Astrocyte (in vitro differentiated cells and primary cell): ENCODE data around the gene GATC. TPM values are rescaled to one million over a fixed set of nuclear protein-coding genes. Genes with fewer than 3 reads are reported as not detected.
"Not testable (repeated sequence)": the region's sequence is repeated elsewhere in the genome, so short reads cannot be mapped to it uniquely, and the experiment has no call there.

Experiments
- DNase-seq: peaks from one replicate; pipeline ENCODE4 v3.0.0-alpha.2; 2010; ENCODE audit warnings: low read depth
- FAIRE-seq: peaks from 2 replicates; lab custom pipeline; 2011; peaks lifted over from hg19 to GRCh38; lab: Jason Lieb, UNC
- H2AFZ ChIP-seq: 2 replicates; pipeline ENCODE4 v1.6.0; 2012; ENCODE audit warnings: low read depth, low read length, inconsistent platforms
- H3K27ac ChIP-seq: 2 replicates; pipeline ENCODE4 v1.5.1; 2011; ENCODE audit warnings: low read depth, low read length, inconsistent platforms
- H3K27me3 ChIP-seq: 2 replicates; pipeline ENCODE4 v1.6.0; 2011; ENCODE audit warnings: low read length, inconsistent platforms; ENCODE audit not compliant: insufficient read depth
- H3K36me3 ChIP-seq: 2 replicates; pipeline ENCODE4 v1.5.1; 2011; ENCODE audit warnings: low read length, inconsistent platforms; ENCODE audit not compliant: insufficient read depth
- H3K4me1 ChIP-seq: 2 replicates; pipeline ENCODE4 v1.5.1; 2011; ENCODE audit warnings: low read length, inconsistent platforms; ENCODE audit not compliant: insufficient read depth
- H3K4me2 ChIP-seq: 2 replicates; pipeline ENCODE4 v1.6.0; 2012; ENCODE audit warnings: low read length, inconsistent platforms
- H3K4me3 ChIP-seq: 2 replicates; pipeline ENCODE4 v1.5.1; 2011; ENCODE audit warnings: low read depth, mild to moderate bottlenecking, low read length, inconsistent platforms; ENCODE audit not compliant: insufficient read depth
- H3K79me2 ChIP-seq: 2 replicates; pipeline ENCODE4 v1.6.0; 2012; ENCODE audit warnings: mild to moderate bottlenecking, low read length, inconsistent platforms; ENCODE audit not compliant: insufficient read depth
- H3K9ac ChIP-seq: 2 replicates; pipeline ENCODE4 v1.6.0; 2012; ENCODE audit warnings: mild to moderate bottlenecking, low read length, inconsistent platforms
- H3K9me3 ChIP-seq: 2 replicates; pipeline ENCODE4 v1.5.1; 2012; ENCODE audit warnings: low read depth, mild to moderate bottlenecking, low read length, inconsistent platforms; ENCODE audit not compliant: insufficient read depth
- H4K20me1 ChIP-seq: 2 replicates; pipeline ENCODE4 v1.6.0; 2012; ENCODE audit warnings: low read length, inconsistent platforms; ENCODE audit not compliant: insufficient read depth
- H3K27ac Mint-ChIP-seq: one replicate; pipeline ENCODE4 v1.8.0; 2021; ENCODE audit warnings: mild to moderate bottlenecking, mixed read lengths; ENCODE audit not compliant: unreplicated experiment
- H3K27me3 Mint-ChIP-seq: one replicate; pipeline ENCODE4 v1.8.0; 2021; ENCODE audit warnings: low read depth, mixed read lengths; ENCODE audit not compliant: unreplicated experiment
- H3K36me3 Mint-ChIP-seq: one replicate; pipeline ENCODE4 v1.8.0; 2021; ENCODE audit warnings: low read depth, mixed read lengths; ENCODE audit not compliant: unreplicated experiment
- H3K4me1 Mint-ChIP-seq: one replicate; pipeline ENCODE4 v1.8.0; 2021; ENCODE audit warnings: low read depth, mixed read lengths; ENCODE audit not compliant: unreplicated experiment
- H3K4me3 Mint-ChIP-seq: one replicate; pipeline ENCODE4 v1.8.0; 2021; ENCODE audit warnings: mild to moderate bottlenecking, moderate library complexity, mixed read lengths; ENCODE audit not compliant: unreplicated experiment
- H3K9me3 Mint-ChIP-seq: one replicate; pipeline ENCODE4 v1.8.0; 2021; ENCODE audit warnings: mild to moderate bottlenecking, mixed read lengths; ENCODE audit not compliant: unreplicated experiment
- CTCF ChIP-seq: IDR thresholded peaks from 2 replicates; pipeline ENCODE4 v1.5.1; 2011; ENCODE audit warnings: low read depth, mild to moderate bottlenecking, inconsistent platforms, low read length, moderate library complexity; ENCODE audit not compliant: insufficient read depth
- EZH2 ChIP-seq: IDR thresholded peaks from 2 replicates; pipeline ENCODE4 v1.6.1; 2012; ENCODE audit warnings: mild to moderate bottlenecking, low read length, inconsistent platforms; ENCODE audit not compliant: insufficient read depth
- total RNA-seq: library from RNA; stranded (reverse); gene quantifications from 2 replicates; pipeline ENCODE4 v1.2.1, GENCODE V29; 2021

The GATC gene
- total RNA-seq, 1 donor from 2014 or later: 28.8 TPM

- no peak overlapping the region for H3K27ac ChIP-seq
- peak; percentile 25 for DNase-seq
Observed at GRCh38 chr12:120439646-120440247, 6.5 kb upstream of the GATC start.

GRCh38 chr12:120444676-120445075 is 1.6 kb upstream of the GATC start:
- Histone ChIP-seq H3K27me3 (no peaks in the 10 kb centered on the region), H3K9ac (no peak overlapping the region), H3K36me3 (peaks cover 32% of the 10 kb centered on the region), H3K4me2 (peak overlapping the region; percentile 97), H3K27ac (no peak overlapping the region), H4K20me1 (peaks cover 36% of the 10 kb centered on the region), H3K9me3 (no peaks in the 10 kb centered on the region), H3K79me2 (peaks cover 86% of the 10 kb centered on the region), H3K4me3 (no peak overlapping the region), H3K4me1 (peaks cover 12% of the 10 kb centered on the region), H2AFZ (no peak overlapping the region)
- FAIRE-seq (no peak), DNase-seq (no peak)
- peaks cover 14% of the 10 kb centered on the region for H3K4me1 Mint-ChIP-seq
- peak overlapping the region; percentile 100 for H3K4me3 Mint-ChIP-seq
- H3K27ac Mint-ChIP-seq: no peak overlapping the region
- TF ChIP-seq CTCF: no peak
- TF ChIP-seq EZH2: no peak
- no peaks in the 10 kb centered on the region for H3K27me3 Mint-ChIP-seq
- H3K9me3 Mint-ChIP-seq: no peaks in the 10 kb centered on the region
- H3K36me3 Mint-ChIP-seq: peaks cover 9% of the 10 kb centered on the region

More at GRCh38 chr12:120439646-120440247, 6.5 kb upstream of the GATC start:
- H3K36me3 Mint-ChIP-seq: peaks cover 6% of the 10 kb centered on the region
- Histone ChIP-seq H2AFZ (no peak overlapping the region), H3K27me3 (no peaks in the 10 kb centered on the region), H4K20me1 (peaks cover 34% of the 10 kb centered on the region), H3K4me1 (peaks cover 13% of the 10 kb centered on the region), H3K36me3 (peaks cover 26% of the 10 kb centered on the region), H3K4me3 (no peak overlapping the region), H3K9ac (no peak overlapping the region), H3K9me3 (no peaks in the 10 kb centered on the region), H3K79me2 (peaks cover 62% of the 10 kb centered on the region), H3K4me2 (peak overlapping the region; percentile 95)
- no peak for FAIRE-seq
- H3K4me3 Mint-ChIP-seq: peak overlapping the region; percentile 57
- peaks cover 8% of the 10 kb centered on the region for H3K4me1 Mint-ChIP-seq
- peak; percentile 34 for TF ChIP-seq CTCF
- TF ChIP-seq EZH2: no peak
- H3K9me3 Mint-ChIP-seq: no peaks in the 10 kb centered on the region
- H3K27me3 Mint-ChIP-seq: no peaks in the 10 kb centered on the region
- H3K27ac Mint-ChIP-seq: no peak overlapping the region

GRCh38 chr12:120446844-120447178 is 567 bp downstream of the GATC start:
- not testable (repeated sequence) for H3K27me3 Mint-ChIP-seq, H3K9me3 Mint-ChIP-seq, H3K9me3 ChIP-seq, DNase-seq, FAIRE-seq, H3K36me3 Mint-ChIP-seq, H3K27me3 ChIP-seq
- peaks cover 82% of the 10 kb centered on the region for H3K79me2 ChIP-seq
- peaks cover 30% of the 10 kb centered on the region for H4K20me1 ChIP-seq
- peaks cover 12% of the 10 kb centered on the region for H3K4me1 ChIP-seq
- Mint-ChIP-seq H3K27ac (peak overlapping the region; percentile 97), H3K4me3 (peak overlapping the region; percentile 100), H3K4me1 (peaks cover 14% of the 10 kb centered on the region)
- peak overlapping the region; percentile 97 for H3K9ac ChIP-seq
- H2AFZ ChIP-seq: peak overlapping the region; percentile 92
- peak overlapping the region; percentile 82 for H3K27ac ChIP-seq
- peaks cover 28% of the 10 kb centered on the region for H3K36me3 ChIP-seq
- peak overlapping the region; percentile 99 for H3K4me3 ChIP-seq
- peak overlapping the region; percentile 97 for H3K4me2 ChIP-seq
